Measurements from ENCODE around the gene ZMIZ1. TPM values are rescaled to one million over a fixed set of nuclear protein-coding genes. Genes with fewer than 3 reads are reported as not detected.

Gene ZMIZ1
- total RNA-seq, 1 donor: 23.3 TPM

DNA sequence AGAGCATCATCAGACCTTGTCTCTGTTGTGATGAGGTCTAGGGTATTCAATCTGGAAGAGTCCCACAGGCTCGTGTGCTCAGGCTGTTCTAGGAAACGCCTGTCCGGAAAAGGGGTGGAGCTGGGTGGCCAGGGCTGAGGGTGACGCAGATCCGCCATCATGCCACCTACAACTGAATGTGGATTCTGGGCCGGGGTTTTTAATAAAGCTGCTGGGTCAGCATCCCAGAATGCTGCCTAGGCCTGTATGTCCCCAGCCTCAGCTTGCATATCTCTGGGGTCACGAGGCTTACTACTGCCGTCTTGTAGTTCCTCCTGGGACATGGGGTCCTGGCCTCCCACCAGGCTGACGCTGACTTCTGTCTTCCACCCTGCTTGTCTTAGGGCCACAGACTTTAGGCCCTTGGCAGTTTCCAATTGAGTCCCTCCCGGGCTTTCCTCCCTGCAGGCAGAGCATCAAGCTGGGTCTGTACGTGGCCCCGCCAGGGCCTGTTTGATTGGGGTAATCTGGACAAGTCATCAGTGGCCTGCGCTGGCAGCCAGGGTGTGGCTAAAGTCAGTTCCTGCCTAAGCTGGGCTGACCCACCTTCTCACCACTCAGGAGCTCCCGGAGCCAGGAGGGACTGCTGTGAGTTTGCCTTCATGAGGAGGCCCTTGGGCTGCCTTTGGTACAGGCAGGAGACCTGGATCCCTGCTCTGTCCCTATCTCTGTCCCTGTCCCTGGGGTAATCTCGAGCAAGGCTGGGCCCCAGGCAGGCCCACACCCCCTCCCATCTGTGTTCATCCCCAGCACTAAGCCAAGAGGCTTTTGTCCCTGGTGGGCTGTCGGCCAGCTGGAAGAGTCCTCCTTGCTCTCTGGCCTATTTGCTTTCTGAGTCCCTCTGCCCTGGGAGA lies 79.9 kb downstream of the ZMIZ1 start:
- no peak overlapping the region for H3K4me3 ChIP-seq (ENCODE audit: low read depth, low read length)
- peak; percentile 65 for DNase-seq (ENCODE audit: low read depth)

DNA sequence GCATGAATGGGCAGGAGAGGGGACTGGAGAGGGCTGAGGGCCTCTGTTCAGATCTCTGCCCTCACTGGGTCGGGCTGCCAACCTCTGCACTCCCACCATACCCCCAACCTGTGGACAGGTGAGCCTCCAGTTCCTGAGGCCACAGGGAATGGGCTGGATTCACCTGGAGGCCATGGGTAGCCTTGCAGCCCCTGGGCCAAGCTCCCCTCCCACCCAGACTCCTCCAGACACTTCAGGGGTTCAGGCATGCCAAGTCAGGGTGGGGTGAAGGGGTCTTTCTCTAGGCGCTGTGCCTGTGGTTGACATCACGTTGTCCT lies 80.5 kb downstream of the ZMIZ1 start:
- no peak for TF ChIP-seq CTCF (IDR thresholded peaks at IDR 0.05; ENCODE audit: insufficient read depth, low read depth, low read length)
- H3K4me3 ChIP-seq (ENCODE audit: low read depth, low read length): no peak overlapping the region
- DNase-seq (ENCODE audit: low read depth): no peak

More for the DNA sequence above, 79.9 kb downstream of the ZMIZ1 start:
- TF ChIP-seq CTCF (IDR thresholded peaks at IDR 0.05; ENCODE audit: insufficient read depth, low read depth, low read length): no peak

DNA sequence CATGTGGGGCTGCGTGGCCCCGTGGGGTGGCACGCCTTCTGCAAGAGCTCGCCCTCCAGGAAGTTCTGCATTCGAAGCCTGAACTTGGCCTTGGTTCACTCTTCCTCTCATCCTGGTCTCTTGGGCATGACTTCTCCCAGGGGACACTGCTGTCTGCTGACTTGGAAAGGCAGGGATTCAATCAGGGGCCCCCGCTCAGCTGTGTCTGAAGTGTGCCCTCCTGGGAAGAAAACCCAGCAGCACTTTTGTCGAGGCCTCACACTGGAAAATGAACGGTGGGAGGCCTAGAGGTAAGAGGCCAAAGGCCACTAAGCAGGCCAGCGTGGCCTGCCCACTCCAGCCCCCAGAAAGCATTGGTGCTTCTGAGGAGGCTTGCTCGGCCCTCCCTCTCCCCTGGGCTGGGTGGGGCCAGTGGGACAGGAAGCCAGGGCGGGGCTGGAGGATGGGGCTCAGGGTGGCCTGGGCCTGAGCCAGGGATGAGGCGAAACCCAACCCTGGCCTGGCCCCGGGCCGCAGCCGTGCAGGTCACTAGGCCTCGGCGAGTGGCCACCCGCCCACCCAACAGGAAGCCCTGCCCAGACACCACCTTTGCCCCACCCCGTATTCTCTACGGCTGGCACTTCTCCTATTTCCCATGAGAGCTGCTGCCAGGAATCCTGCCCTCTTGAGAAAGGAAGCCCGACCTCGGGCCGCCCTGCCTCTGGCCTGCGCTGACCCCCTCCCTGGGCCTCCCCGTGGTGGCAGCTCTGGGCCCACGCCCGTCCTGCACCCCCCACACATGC lies 81.1 kb downstream of the ZMIZ1 start:
- peak; percentile 89 for DNase-seq (ENCODE audit: low read depth)
- H3K4me3 ChIP-seq (ENCODE audit: low read depth, low read length): no peak overlapping the region
- TF ChIP-seq CTCF (IDR thresholded peaks at IDR 0.05; ENCODE audit: insufficient read depth, low read depth, low read length): no peak

DNA sequence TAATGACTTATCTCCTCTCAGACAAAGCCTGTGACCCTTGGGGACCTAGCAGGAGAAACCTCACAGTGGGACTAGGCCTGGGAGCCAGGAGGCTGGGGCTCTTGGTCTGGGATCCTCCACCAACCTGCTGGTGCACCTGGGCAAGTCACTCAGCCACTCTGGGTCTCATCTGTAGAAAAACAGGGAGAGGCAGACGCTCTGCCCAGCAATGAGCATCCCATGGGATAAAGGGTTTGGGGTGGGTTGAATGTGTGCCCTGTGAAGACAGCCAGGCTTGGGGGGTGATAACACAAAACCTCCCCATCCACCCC lies 81.6 kb downstream of the ZMIZ1 start:
- H3K4me3 ChIP-seq (ENCODE audit: low read depth, low read length): no peak overlapping the region
- no peak for TF ChIP-seq CTCF (IDR thresholded peaks at IDR 0.05; ENCODE audit: insufficient read depth, low read depth, low read length)
- no peak for DNase-seq (ENCODE audit: low read depth)

GRCh38 chr10:79152423-79152817 lies 83.7 kb downstream of the ZMIZ1 start:
- TF ChIP-seq CTCF (IDR thresholded peaks at IDR 0.05; ENCODE audit: insufficient read depth, low read depth, low read length): no peak
- DNase-seq (ENCODE audit: low read depth): peak; percentile 80
- no peak overlapping the region for H3K4me3 ChIP-seq (ENCODE audit: low read depth, low read length)

DNA sequence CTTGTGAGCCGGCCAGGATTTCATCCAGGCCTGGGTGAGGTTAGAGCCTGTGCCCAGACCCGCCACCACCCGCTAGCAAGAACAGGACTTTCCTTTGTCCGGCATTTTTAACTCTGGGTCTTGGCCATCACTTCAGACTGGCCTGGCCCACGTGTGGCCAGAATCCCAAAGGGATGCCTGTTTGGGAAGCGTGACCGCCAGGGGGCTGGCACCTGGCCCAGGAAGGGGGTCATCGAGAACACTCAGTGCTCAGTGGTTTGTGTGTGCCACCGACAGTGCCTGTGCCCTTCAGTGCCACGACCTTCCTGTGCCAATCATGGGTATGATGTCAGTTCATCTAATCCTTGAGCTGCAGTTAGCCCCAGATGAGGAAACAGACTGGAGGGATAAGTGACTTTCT lies 85.0 kb downstream of the ZMIZ1 start:
- TF ChIP-seq CTCF (IDR thresholded peaks at IDR 0.05; ENCODE audit: insufficient read depth, low read depth, low read length): no peak
- H3K4me3 ChIP-seq (ENCODE audit: low read depth, low read length): no peak overlapping the region
- DNase-seq (ENCODE audit: low read depth): no peak
